WTC11 (cell line): ENCODE measurements around the gene PRR19.

ENCODE experiments used
- ATF3 ChIP-seq: sonication (generic); formaldehyde crosslinking; conservative IDR thresholded peaks from 2 replicates; pipeline ENCODE4 v1.8.1; 2022; ENCODE audit warnings: mild to moderate bottlenecking, missing genetic modification reagents
- CTCF ChIP-seq: fragments of 200-600 bp; IDR thresholded peaks from 2 replicates; pipeline ENCODE4 v1.8.0; 2022; ENCODE audit warnings: antibody characterized with exemption
- E2F1 ChIP-seq: sonication (generic); formaldehyde crosslinking; IDR thresholded peaks from 2 replicates; pipeline ENCODE4 v1.8.0; 2022; ENCODE audit warnings: mild to moderate bottlenecking, missing genetic modification reagents
- IRF2 ChIP-seq: sonication (generic); formaldehyde crosslinking; IDR thresholded peaks from 2 replicates; pipeline ENCODE4 v1.8.0; 2022; ENCODE audit warnings: low read depth, missing genetic modification reagents, borderline replicate concordance
- KAT7 ChIP-seq: sonication (generic); formaldehyde crosslinking; IDR thresholded peaks from 2 replicates; pipeline ENCODE4 v1.8.1; 2023; ENCODE audit warnings: missing genetic modification reagents, mild to moderate bottlenecking, borderline replicate concordance
- MYBL2 ChIP-seq: sonication (generic); formaldehyde crosslinking; IDR thresholded peaks from 2 replicates; pipeline ENCODE4 v1.8.1; 2023; ENCODE audit warnings: mild to moderate bottlenecking, moderate library complexity, missing genetic modification reagents
- ZNF263 ChIP-seq: sonication (generic); formaldehyde crosslinking; IDR thresholded peaks from 2 replicates; pipeline ENCODE4 v1.8.1; 2022; ENCODE audit warnings: low read depth, mild to moderate bottlenecking, moderate library complexity, missing genetic modification reagents
- ZNF317 ChIP-seq: sonication (generic); formaldehyde crosslinking; IDR thresholded peaks from 2 replicates; pipeline ENCODE4 v1.8.1; 2023; ENCODE audit warnings: low read depth, mild to moderate bottlenecking, moderate library complexity, missing genetic modification reagents, borderline replicate concordance
- TF ChIP-seq, protein P1 (sequence below): sonication (generic); formaldehyde crosslinking; IDR thresholded peaks from 2 replicates; pipeline ENCODE4 v1.8.0; 2022; ENCODE audit warnings: mild to moderate bottlenecking, missing genetic modification reagents

DNA sequence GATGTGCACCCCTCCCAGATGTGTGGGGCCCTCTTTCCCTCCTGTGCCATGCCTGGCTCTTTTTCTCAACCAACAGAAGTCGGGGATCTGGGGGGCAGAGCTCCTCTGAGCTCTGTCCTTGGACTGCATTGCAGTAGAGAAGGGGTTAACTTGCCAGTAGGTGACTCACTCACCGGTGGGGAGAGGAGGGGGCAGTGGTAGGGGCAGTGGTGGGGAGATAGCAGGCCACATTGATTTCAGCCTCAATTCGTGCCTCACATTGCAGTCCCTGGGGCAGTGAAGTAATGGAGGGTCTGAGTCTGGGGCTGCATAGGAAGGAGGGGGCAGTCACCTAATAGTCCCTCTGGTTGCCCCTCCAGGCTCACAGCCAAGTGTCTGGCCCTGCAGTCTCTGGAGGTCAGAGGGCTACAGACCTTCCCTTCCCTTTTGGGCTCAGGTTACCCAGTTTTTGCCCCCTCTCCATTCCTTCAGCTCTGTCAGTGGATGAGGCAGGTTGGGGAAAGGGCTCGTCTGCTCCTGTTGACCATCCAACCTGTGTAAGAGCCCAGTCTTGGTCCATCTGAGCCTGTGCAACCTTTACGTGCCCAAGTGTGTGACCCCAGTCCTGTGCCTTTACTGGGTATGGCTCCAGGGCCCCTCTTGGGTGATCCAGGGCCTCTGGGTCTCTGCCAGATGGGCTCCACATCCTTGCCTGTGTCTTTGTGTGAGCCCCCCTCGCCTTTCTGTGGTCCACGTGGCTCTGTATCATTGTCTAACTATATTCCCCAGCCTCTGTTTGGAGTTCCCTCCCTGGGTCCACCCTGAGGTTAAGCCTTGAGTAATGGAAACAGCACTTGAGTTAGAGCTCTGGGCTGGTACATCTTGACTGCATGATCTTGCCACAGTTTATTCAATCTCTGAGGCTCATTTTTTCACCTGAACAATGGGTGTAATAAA is 19.8 kb upstream of the PRR19 start:
- TF ChIP-seq ZNF317 (CRISPR knock-in tag) (no peak), CTCF (no peak), ATF3 (CRISPR knock-in tag) (no peak), IRF2 (CRISPR knock-in tag) (no peak), ZNF263 (CRISPR knock-in tag) (no peak), MYBL2 (no peak), KAT7 (CRISPR knock-in tag) (no peak), E2F1 (CRISPR knock-in tag) (no peak)
- TF ChIP-seq, protein P1, sequence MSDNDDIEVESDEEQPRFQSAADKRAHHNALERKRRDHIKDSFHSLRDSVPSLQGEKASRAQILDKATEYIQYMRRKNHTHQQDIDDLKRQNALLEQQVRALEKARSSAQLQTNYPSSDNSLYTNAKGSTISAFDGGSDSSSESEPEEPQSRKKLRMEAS (CRISPR knock-in tag), result no peak
